Measurements from ENCODE around the gene CDK11A.

The CDK11A gene

DNA sequence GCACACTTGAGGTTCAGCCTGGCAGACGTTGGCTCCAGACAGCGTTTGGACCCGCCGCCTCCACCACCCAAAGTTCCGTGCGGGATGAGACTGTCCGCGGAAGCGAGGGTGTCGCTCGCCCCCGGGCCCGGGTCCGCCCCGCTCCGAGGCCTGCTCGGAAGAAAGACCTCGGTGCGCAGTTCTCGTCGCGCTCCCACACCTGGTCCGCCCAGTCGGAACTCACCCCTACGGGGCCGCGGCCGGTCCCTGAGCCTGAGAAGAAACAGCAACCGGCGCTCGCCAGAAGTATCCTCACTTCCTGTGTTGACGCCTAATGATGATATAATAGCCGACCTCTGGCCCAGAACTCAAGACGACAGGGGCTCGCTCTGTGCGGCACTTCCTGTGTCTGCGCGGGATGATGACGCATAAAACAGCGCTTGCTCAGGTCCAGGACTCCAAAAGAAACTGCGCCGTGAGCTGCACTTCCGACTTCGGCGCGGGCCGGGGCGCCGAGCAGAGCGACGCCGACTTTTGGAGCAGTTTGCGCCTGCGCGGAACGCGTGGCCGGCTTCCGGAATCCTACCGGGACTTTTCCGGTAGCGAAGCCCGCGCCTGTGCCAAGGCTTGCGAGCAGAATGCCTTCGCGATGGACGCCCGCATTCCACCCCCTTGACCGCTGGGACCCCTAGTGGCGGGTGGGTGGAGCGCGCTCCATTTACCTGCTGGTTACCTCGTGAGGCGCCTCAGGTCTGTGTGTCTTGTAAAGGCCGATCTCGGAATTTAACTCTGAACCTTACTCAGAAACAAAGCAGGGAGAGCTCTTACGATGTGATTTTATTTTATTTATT is at the start of gene CDK11A:
CDK11A (minus strand) TSS at position 323 of the 830 bp plus-strand sequence. CDS start 1,539 bp downstream, outside the sequence.
- H3K4me3 ChIP-seq (ENCODE audit: low read depth, low read length), result peak within 1 kb of the TSS; percentile 68
- DNase-seq (ENCODE audit: low read depth), result peak; percentile 99

DNA sequence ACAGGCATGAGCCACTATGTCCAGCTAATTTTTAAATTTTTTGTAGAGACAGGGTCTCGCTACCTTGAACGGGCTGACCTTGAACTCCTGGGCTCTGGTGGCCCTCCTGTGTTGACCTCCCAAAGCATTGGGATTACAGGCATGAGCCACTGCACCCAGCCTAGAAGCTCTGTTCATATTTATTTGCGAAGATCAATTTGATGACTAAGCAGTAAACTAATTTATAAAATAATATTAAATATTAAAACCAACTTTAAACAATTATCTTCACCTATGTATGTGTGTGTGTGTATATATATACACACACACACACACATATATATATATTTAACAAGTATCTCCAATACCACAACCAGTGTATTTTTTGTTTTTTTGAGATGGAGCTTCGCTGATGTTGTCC is 49.7 kb upstream of the CDK11A start:
- TF ChIP-seq, protein P1, sequence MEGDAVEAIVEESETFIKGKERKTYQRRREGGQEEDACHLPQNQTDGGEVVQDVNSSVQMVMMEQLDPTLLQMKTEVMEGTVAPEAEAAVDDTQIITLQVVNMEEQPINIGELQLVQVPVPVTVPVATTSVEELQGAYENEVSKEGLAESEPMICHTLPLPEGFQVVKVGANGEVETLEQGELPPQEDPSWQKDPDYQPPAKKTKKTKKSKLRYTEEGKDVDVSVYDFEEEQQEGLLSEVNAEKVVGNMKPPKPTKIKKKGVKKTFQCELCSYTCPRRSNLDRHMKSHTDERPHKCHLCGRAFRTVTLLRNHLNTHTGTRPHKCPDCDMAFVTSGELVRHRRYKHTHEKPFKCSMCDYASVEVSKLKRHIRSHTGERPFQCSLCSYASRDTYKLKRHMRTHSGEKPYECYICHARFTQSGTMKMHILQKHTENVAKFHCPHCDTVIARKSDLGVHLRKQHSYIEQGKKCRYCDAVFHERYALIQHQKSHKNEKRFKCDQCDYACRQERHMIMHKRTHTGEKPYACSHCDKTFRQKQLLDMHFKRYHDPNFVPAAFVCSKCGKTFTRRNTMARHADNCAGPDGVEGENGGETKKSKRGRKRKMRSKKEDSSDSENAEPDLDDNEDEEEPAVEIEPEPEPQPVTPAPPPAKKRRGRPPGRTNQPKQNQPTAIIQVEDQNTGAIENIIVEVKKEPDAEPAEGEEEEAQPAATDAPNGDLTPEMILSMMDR (IDR thresholded peaks at IDR 0.05; ENCODE audit: control insufficient read depth, extremely low read depth, insufficient read depth), result no peak
- H3K4me3 ChIP-seq (ENCODE audit: low read depth, low read length), result no peak overlapping the region
- DNase-seq (ENCODE audit: low read depth), result no peak

DNA sequence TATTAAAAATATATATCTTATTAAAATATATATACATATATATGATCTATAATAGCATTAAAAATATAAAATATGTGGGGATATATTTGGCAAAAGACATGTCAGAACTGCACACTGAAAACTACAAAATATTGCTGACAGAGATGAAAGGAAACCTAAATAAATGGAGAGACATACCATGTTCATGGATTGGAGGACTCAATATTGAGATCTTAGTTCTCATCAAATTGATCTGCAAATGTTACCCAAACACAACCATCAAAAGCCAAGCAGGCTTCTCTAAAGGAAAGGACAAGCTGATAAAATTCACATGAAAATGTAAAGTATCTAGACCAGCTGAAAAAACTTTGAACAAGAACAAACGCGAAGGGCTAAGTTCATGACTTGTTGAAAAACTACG is 46.9 kb upstream of the CDK11A start:
- no peak overlapping the region for H3K4me3 ChIP-seq (ENCODE audit: low read depth, low read length)
- DNase-seq (ENCODE audit: low read depth), result no peak
- TF ChIP-seq, protein P1 (IDR thresholded peaks at IDR 0.05; ENCODE audit: control insufficient read depth, extremely low read depth, insufficient read depth), result no peak

DNA sequence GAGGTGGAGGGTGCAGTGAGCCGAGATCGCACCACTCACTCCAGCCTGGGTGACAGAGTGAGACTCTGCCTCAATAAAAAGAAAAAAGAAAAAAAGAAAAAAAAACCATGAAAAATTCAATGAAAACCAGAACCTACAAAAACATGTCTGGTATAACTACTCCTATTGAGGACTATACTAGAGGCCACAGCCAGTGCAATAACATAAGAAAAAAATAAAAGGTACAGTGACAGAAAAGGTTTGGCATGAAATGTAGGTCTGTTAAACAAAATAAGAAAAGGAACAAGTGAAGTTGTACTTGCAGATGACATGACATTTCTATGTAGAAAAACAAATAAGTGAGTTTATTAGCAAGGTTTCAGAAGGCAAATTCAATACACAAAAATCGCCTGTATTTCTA is 45.9 kb upstream of the CDK11A start:
- no peak overlapping the region for H3K4me3 ChIP-seq (ENCODE audit: low read depth, low read length)
- DNase-seq (ENCODE audit: low read depth), result no peak
- TF ChIP-seq, protein P1 (IDR thresholded peaks at IDR 0.05; ENCODE audit: control insufficient read depth, extremely low read depth, insufficient read depth), result no peak

DNA sequence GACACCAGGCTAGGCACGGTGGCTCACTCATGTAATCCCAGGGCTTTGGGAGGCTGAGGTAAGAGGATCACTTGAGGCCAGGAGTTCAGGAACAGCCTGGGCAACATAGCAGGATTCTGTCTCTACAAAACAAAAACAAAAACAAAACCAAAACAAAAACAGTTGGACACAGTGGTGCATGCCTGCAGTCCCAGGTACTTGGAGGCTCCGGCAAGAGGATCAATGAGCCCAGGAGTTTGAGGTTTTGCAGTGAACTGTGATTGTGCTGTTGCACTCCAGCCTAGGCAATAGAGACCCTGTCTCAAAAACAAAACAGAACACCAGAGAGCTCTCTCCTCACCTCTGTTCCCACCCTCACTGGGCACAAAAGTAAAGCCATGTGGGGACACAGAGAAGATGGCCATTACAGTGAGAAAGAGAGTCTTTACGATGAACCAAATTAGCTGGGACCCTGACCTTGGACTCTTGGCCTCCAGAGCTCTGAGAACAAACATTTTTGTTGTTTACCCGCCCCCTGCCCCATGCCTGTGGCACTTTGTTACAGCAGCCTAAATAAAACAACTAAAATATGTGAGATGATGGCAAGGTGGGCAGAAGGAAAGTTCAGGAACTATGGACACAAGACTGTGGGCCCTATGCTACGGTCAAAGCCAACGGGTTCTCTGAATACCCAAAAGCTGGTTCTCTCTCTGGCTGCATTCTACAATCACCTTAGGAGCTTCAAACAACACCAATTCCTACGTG is 44.3 kb upstream of the CDK11A start:
- DNase-seq (ENCODE audit: low read depth), result no peak
- H3K4me3 ChIP-seq (ENCODE audit: low read depth, low read length), result no peak overlapping the region
- TF ChIP-seq, protein P1 (IDR thresholded peaks at IDR 0.05; ENCODE audit: control insufficient read depth, extremely low read depth, insufficient read depth), result no peak

DNA sequence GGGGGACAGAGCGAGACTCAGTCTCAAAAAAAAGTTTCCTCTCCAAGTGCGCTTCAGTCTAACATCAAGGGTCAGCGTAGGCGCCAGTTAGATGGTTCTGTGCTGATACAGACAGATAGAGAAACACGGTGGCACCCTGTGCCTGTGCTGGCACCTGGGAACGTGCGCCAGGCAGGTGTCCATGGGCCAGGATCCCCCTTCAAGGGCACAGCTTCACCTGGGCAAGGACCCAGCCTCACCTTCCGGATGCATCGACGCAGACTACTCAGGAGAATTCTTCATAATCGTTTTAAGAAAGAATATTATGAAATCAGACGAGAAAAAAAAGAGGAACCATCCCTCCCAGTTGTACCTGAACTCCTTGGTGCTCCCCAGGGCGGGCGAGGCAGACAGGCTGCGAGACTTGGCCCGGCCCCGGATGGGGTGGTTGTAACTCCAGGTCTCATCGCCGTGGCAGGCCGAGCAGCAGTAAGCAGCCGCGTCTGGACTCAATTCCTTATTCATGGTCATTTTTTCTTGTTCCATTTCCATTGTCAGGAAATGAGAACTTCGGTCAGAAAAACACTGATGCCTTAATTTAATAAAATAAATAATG is 40.8 kb upstream of the CDK11A start:
- no peak for DNase-seq (ENCODE audit: low read depth)
- TF ChIP-seq, protein P1 (IDR thresholded peaks at IDR 0.05; ENCODE audit: control insufficient read depth, extremely low read depth, insufficient read depth), result no peak
- H3K4me3 ChIP-seq (ENCODE audit: low read depth, low read length), result no peak overlapping the region

Data from LNCaP clone FGC (cell line).